ENCODE results near the gene SIN3A.
"Not testable (repeated sequence)": the region's sequence is repeated elsewhere in the genome, so short reads cannot be mapped to it uniquely, and the experiment has no call there.

SIN3A gene

DNA sequence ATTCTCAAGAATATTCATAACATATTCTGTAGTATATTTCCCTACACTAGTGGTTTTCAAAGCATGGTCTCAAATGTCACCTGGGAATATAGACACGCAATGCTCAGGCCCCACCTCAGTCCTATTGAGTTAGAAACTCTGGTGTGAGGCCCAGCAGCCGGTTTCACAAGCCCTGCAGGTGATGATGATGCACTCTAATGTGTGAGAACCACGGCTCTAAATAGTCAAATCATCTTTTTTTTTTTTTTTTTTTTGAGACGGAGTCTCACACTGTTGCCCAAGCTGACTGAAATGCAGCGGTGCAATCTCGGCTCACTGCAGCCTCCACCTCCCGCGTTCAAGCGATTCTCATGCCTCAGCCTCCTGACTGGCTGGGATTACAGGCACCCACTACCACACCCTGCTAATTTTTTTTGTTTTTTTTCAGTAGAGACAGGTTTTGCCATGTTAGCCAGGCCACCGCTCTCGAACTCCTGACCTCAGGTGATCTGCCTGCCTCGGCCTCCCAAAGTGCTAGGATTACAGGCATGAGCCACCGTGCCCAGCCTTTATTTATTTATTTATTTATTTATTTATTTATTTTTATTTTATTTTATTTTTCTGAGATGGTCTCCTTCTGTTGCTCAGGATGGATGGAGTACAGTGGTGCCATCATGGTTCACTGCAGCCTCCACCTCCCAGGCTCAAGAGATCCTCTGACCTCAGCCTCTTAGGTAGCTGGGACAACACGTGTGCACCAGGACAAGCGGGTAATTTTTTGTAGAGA, 117.7 kb downstream of the SIN3A start:
- DNase-seq (ENCODE audit: low spot score) = not testable (repeated sequence)

DNA sequence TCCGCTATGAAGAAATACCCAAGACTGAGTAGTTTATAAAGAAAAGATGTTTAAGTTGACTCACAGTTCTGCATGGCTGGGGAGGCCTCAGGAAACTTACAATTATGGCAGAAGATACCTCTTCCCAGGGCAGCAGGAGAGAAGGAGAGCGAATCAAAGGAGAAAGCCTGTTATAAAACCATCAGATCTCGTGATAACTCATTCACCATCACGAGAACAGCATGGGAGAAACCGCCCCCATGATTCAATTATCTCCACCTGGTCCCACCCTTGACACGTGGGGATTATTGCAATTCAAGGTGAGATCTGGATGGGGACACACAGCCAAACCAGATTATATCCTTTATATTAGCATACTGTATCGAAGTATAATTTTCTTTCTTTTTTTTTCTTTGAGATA, 119.4 kb downstream of the SIN3A start:
- not testable (repeated sequence) for DNase-seq (ENCODE audit: low spot score)

DNA sequence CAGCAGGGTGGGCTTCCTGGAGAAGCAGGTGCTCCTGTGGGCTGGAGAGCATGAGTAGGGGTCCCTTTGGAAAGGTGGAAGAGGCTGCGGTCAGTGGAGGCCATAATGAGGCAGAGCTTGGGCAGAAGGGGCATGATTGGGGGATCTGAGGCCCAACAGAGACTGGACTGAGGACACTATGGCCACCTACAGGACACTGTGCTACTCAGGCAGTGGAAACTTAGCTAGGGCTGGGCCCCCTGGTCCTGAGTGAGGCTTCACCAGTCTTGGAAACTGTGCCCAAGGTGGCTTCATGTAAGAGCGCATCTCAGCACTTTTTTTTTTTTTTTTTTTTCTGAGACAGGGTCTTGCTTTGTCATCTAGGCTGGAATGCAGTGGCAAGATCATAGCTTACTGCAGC, 121.9 kb downstream of the SIN3A start:
- no peak for DNase-seq (ENCODE audit: low spot score)

DNA sequence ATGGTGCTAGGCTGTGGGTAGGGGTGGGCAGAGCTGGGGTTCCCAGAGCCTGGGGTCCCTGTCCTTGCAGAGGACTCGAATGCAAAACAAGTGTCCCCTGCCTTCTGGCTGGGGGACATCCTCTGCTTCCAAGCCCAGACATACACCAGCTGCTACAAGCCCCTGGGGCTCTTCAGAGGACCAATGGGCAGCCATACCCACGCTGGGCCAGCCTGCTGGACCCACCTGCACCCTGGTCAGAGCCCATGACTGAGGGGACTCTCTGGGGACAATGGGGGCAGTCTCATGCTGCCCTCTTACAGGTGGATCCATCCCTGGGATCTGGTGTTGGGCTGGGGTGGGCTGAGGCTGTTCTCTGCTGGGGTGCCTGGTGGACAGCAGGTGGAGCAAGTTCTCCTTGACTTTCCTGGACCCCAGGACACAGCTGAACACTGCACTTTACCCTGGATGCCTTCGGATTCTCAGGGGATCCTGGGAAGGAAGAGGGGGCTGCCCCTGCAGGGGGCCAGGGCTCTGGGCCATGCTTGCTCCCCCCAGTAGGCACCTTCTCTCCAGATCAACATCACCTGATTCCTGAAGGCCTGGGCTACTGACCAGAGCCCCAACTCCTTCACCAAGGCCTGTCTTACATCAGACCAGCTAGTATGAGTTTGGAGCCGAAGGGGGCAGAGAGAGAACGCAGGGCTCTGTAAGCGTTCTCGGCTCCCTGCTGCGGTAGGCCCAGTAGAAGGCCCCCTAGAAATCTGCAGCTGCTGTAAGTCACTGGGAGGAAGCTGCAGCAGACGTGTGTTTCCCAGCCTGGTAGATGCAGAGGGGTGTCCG, 122.8 kb downstream of the SIN3A start:
- no peak for DNase-seq (ENCODE audit: low spot score)

DNA sequence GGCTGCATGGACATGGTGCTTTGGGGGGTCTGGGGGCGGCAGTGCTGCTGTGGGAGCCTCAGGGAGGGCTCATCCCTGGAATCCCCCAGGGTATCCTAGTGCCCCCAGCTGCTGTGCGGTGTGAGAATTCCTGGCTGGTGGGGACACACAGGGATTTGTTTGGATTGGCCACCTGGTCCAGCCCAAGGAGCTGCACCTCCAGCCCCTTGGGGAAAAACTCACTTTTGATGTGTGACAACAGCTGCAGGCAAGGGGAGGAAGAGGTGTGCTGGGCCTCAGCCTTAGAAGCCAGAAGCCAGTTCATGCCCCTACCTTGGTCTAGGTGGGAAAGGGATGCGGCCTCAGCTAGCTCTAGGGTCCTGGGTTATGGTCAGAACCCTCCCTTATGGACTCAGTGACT, 124.0 kb downstream of the SIN3A start:
- DNase-seq (ENCODE audit: low spot score) = no peak

DNA sequence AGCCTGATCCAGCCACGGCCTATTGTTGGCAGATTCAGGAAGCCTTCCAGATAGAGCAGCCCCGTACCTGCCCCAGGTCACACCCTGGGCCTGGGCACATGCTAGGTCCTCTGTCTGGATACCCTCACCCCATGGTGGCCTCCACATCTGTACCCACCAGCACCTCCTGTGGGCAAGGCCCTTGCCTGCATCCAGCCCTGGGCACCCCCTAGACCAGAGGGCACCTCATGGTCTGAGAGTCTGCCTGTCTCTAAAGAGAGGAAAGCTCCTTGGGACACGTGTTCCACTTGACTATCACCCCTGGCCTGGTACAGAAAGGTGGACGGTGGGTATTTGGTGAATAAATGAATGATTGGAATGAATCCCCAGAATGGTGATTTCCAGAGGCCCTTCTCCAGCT, 124.5 kb downstream of the SIN3A start:
- DNase-seq (ENCODE audit: low spot score) = no peak

DNA sequence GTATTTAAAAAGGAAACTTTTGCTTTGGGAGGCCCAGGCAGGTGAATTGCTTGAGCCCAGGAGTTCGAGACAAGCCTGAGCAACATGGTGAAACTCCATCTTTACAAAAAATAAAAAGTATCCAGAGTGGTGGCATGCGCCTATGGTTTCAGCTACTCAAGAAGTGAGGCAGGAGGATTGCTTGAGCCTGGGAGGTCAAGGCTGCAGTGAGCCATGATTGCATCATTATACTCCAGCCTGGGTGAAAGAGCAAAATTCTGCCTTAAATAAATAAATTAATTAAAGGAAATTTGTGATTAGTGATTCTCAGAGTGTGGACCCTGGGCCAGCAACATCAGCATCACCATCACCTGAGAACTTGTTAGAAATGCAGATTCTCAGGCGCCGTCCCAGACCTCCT, 125.6 kb downstream of the SIN3A start:
- DNase-seq (ENCODE audit: low spot score) = no peak

DNA sequence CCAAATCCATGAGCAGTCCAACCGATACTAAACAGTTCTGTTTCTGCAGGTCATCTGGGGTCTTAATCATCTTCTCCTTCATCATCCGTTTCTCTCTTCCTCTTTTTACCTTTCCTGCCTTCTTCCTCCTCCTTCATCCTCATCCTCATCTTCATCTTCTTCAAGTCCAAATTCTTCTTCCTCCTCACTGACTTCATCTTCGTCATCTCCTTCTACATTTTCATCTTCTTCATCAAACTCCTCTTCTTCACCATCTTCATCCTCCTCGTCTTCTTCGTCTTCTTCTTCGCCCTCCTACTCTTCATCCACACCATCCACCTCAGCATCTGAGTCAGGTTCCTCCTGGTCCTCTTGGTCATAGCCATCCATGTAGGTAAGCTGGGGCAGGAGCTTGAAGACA, 129.8 kb downstream of the SIN3A start:
- no peak for DNase-seq (ENCODE audit: low spot score)
